Measurements from ENCODE around the gene GUCA1C. TPM values are rescaled to one million over a fixed set of nuclear protein-coding genes. Genes with fewer than 3 reads are reported as not detected.

The GUCA1C gene
- total and polyA plus RNA-seq, 2 of the 8 experiments (the other 6 are each of a cell fraction or from before 2014, with no cell fraction given) = not detected

DNA sequence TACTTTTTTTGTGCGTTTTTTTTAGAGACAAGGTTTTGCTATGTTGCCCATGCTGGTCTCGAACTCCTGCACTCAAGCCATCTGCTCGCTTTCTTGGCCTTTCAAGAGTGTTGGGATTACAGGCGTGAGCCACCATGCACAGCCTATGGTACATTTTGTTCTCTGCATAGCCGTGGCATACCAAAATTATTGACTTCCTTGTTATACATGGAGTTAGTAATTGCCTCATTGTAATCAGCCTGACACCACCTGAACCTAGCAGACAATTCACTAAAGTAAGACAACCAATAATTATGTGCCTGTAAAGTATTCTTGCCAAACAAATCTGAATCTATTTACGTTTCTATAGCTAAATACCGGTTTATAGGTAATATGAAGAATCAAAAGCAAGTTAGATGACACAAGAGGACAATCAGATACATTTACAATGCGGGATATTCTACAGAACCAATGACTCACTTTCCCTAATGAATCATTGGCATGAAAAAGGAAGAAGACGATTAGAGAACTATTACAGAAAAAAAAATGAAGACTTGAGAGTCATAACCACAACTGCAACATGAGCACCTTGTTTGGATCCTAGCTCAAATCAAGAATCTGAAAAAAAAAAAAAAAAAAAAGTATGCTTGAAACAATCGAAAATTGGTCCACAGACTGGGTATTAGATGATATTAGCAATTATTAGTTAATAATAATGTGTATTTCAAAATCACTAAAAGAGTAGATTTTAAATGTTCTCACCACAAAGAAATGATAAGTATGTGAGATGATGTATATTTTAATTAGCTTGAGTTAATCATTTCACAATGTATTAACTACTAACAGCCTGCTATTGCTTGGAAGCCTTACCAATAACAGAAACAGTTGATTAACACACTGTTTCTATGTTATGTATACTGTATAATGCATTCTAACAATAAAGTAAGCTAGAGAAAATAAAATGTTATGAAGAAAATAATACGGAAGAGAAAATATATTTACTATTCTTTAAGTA, 7.1 kb downstream of the GUCA1C start:
- Histone ChIP-seq H3K9ac (replicated peaks in 1 of 4; ENCODE audit: extremely low read depth in 1 of 4, low read depth in 3 of 4, low read length in 3 of 4) (no peak overlapping the region), H3K27ac (ENCODE audit: low read depth, low read length) (no peak overlapping the region), H4K20me1 (replicated peaks in 1 of 2; ENCODE audit: control insufficient read depth in 1 of 2, insufficient read depth in 2 of 2, low read length in 2 of 2) (no peaks in the 10 kb centered on the region), H3K27me3 (replicated peaks in 1 of 4; ENCODE audit: control insufficient read depth in 3 of 4, extremely low read depth in 1 of 4, insufficient read depth in 3 of 4, low read length in 3 of 4) (no peaks in the 10 kb centered on the region), H2BK20ac (ENCODE audit: low read length) (no peak overlapping the region), H3K79me2 (ENCODE audit: control insufficient read depth in 1 of 2, insufficient read depth in 2 of 2, low read length in 2 of 2) (no peaks in the 10 kb centered on the region), H2AK5ac (ENCODE audit: low read depth, low read length) (no peak overlapping the region), H4K5ac (ENCODE audit: insufficient read length, low read depth, low read length) (no peak overlapping the region), H2BK12ac (ENCODE audit: low read depth, low read length) (no peak overlapping the region), H3K23me2 (ENCODE audit: low read depth, low read length) (no peaks in the 10 kb centered on the region), H3K23ac (ENCODE audit: insufficient read length) (no peak overlapping the region), H2AFZ (ENCODE audit: low read length) (no peak overlapping the region), H3K36me3 (ENCODE audit: control insufficient read depth in 2 of 4, insufficient read depth in 4 of 4, low read length in 3 of 4) (no peaks in the 10 kb centered on the region), H2BK120ac (replicated peaks; ENCODE audit: low read depth, low read length) (no peak overlapping the region), H3K4me1 (replicated peaks in 1 of 4; ENCODE audit: control insufficient read depth in 3 of 4, insufficient read depth in 4 of 4, low read length in 3 of 4) (no peaks in the 10 kb centered on the region; a peak in 1 of 7 replicates), H4K8ac (ENCODE audit: extremely low read depth, insufficient read depth, low read length) (no peak overlapping the region), H3K14ac (ENCODE audit: insufficient read length) (no peak overlapping the region), H2BK15ac (ENCODE audit: low read length) (no peak overlapping the region), H3K18ac (ENCODE audit: extremely low read depth, low read length) (no peak overlapping the region), H3K79me1 (ENCODE audit: low read depth, low read length) (no peaks in the 10 kb centered on the region), H3K4ac (replicated peaks; ENCODE audit: insufficient read length, low read depth, low read length) (no peak overlapping the region), H3K4me3 (ENCODE audit: extremely low read depth in 1 of 4, insufficient read depth in 2 of 4, low read depth in 3 of 4, low read length in 4 of 4) (no peak overlapping the region), H3K4me2 (ENCODE audit: insufficient read depth in 1 of 2, low read depth in 2 of 2, low read length in 2 of 2) (no peak overlapping the region), H3K9me3 (ENCODE audit: insufficient read depth in 2 of 2, low read depth in 1 of 2, low read length in 1 of 2) (no peaks in the 10 kb centered on the region), H4K91ac (replicated peaks; ENCODE audit: insufficient read length, low read length) (no peak overlapping the region), H2BK5ac (ENCODE audit: low read depth, low read length) (no peak overlapping the region), H3K56ac (replicated peaks; ENCODE audit: insufficient read length, low read depth, low read length) (no peak overlapping the region)
- FAIRE-seq (no peak), DNase-seq (ENCODE audit: low read depth in 1 of 2, low spot score in 2 of 2) (no peak)
- WGBS, 2 experiments (ENCODE audit: extremely low coverage in 1 of 2, insufficient coverage in 1 of 2, insufficient read length in 1 of 2, insufficient replicate concordance in 2 of 2, low coverage in 1 of 2, low lambda C conversion rate in 2 of 2, missing lambda C conversion rate in 1 of 2) = 86% methylated on average over 11 of the region's 11 CpGs; no CpG with 5 or more reads in 1 of the 2 experiments
- CTCF ChIA-PET (ENCODE audit: partially characterized antibody) = interaction anchor here (0.6 to 1.3 kb wide), 6 partner anchors 31 to 1378 kb away, joined by 3 read pairs; no protein-coding TSS in a partner anchor
- POLR2A ChIA-PET (ENCODE audit: partially characterized antibody) = no interaction called here
- no peak for TF ChIP-seq SP4 (IDR thresholded peaks at IDR 0.05; ENCODE audit: low read length)
- TF ChIP-seq SP2 (IDR thresholded peaks at IDR 0.05; ENCODE audit: low read length) = no peak
- no peak for TF ChIP-seq HDAC6 (IDR thresholded peaks at IDR 0.05; ENCODE audit: low read depth, low read length)
- TF ChIP-seq CTBP2 (IDR thresholded peaks at IDR 0.05; ENCODE audit: borderline replicate concordance, insufficient read depth, insufficient read length, low read length) = no peak
- TF ChIP-seq TBP (IDR thresholded peaks at IDR 0.05; ENCODE audit: low read depth, low read length) = no peak
- TF ChIP-seq, protein P1, sequence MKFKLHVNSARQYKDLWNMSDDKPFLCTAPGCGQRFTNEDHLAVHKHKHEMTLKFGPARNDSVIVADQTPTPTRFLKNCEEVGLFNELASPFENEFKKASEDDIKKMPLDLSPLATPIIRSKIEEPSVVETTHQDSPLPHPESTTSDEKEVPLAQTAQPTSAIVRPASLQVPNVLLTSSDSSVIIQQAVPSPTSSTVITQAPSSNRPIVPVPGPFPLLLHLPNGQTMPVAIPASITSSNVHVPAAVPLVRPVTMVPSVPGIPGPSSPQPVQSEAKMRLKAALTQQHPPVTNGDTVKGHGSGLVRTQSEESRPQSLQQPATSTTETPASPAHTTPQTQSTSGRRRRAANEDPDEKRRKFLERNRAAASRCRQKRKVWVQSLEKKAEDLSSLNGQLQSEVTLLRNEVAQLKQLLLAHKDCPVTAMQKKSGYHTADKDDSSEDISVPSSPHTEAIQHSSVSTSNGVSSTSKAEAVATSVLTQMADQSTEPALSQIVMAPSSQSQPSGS (IDR thresholded peaks at IDR 0.05; ENCODE audit: low read length) = no peak
- TF ChIP-seq EZH2 (IDR thresholded peaks at IDR 0.05; ENCODE audit: low read depth, low read length, severe bottlenecking) = no peak
